SU-DHL-6 (cell line): ENCODE results near the gene STK38L.

Source experiments
- H2AFZ ChIP-seq: fragments of 200-600 bp; sonication (generic); 2 replicates; pipeline ENCODE4 v1.6.1; 2014; ENCODE audit warnings: low read depth, mild to moderate bottlenecking, moderate library complexity, mixed read lengths, antibody characterized with exemption, low read length; ENCODE audit not compliant: severe bottlenecking
- H3F3A ChIP-seq: fragments of 200-600 bp; shearing (Covaris generic); 2 replicates; pipeline ENCODE4 v1.6.0; 2016; ENCODE audit warnings: antibody characterized with exemption, mild to moderate bottlenecking; ENCODE audit not compliant: insufficient read depth
- H3K27ac ChIP-seq: fragments of 200-600 bp; sonication (generic); 2 replicates; pipeline ENCODE4 v1.5.1; 2016; ENCODE audit warnings: low read depth, mild to moderate bottlenecking, low read length, moderate library complexity, mixed read lengths
- H3K27me3 ChIP-seq: fragments of 200-600 bp; sonication (generic), shearing (Covaris generic); 2 replicates; pipeline ENCODE4 v1.6.0; 2014; ENCODE audit warnings: mild to moderate bottlenecking, low read length
- H3K36me3 ChIP-seq: fragments of 200-600 bp; sonication (generic); 2 replicates; pipeline ENCODE4 v1.6.1; 2014; ENCODE audit warnings: mild to moderate bottlenecking, low read length, mixed read lengths
- H3K4me2 ChIP-seq: fragments of 300-600, 200-600 bp; shearing (Covaris generic), sonication (generic); 2 replicates; pipeline ENCODE4 v1.6.0; 2014; ENCODE audit warnings: low read length, low read depth, mild to moderate bottlenecking; ENCODE audit not compliant: poor library complexity, severe bottlenecking
- H3K4me3 ChIP-seq: fragments of 200-600 bp; sonication (generic); 2 replicates; pipeline ENCODE4 v1.5.1; 2014; ENCODE audit warnings: antibody characterized with exemption, low read length, mild to moderate bottlenecking, mixed read lengths; ENCODE audit not compliant: insufficient read depth, poor library complexity, severe bottlenecking
- H3K79me2 ChIP-seq: fragments of 200-600 bp; sonication (generic); 2 replicates; pipeline ENCODE4 v1.6.1; 2014; ENCODE audit warnings: mild to moderate bottlenecking, low read length, moderate library complexity; ENCODE audit not compliant: insufficient read depth
- H3K9ac ChIP-seq: fragments of 200-600 bp; sonication (generic); 2 replicates; pipeline ENCODE4 v1.7.0; 2014; ENCODE audit warnings: mild to moderate bottlenecking, low read length
- H3K9me2 ChIP-seq: fragments of 200-600 bp; sonication (generic); replicated peaks from 2 replicates; pipeline ENCODE4 v1.6.1; 2014; ENCODE audit warnings: low read length; ENCODE audit not compliant: insufficient read depth
- H3K9me3 ChIP-seq: fragments of 200-600 bp; sonication (generic); 2 replicates; pipeline ENCODE4 v1.6.1; 2014; ENCODE audit warnings: low read length, mixed read lengths; ENCODE audit not compliant: insufficient read depth
- H4K20me1 ChIP-seq: fragments of 200-600 bp; sonication (generic); 2 replicates; pipeline ENCODE4 v1.6.1; 2014; ENCODE audit warnings: low read depth, mild to moderate bottlenecking, antibody characterized with exemption, low read length, moderate library complexity, mixed read lengths
- EZH2phosphoT487 ChIP-seq: fragments of 200-600 bp; sonication (generic), shearing (Covaris generic); conservative IDR thresholded peaks from 2 replicates; pipeline ENCODE4 v1.6.1; 2018; ENCODE audit warnings: mild to moderate bottlenecking, antibody characterized with exemption, low read length, moderate library complexity, mixed read lengths
- TF ChIP-seq, protein P1 (sequence below): fragments of 200-600 bp; sonication (generic); IDR thresholded peaks from one replicate; pipeline ENCODE4 v1.5.1; 2017; ENCODE audit warnings: antibody characterized with exemption, mild to moderate bottlenecking, low read length, moderate library complexity; ENCODE audit not compliant: insufficient read depth, poor library complexity, severe bottlenecking

The STK38L gene

DNA sequence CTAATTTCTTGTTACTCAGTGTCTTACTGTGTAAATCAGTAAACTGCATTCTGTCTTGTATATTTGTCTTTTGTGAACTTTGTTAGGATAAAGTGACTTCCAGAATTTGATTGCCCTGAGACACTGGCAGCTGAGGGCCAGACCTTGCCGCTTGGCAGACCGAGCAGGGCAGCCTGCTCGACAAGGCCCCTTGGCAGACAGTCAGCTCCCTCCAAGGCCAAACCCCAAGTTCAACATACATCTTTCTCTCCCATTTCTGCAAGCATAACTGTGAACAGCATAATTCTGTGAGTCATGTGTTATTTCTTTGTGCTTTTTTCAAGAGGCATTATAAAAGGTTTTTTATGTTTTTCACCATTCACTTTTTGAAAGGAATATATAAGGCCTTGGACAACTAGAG lies 49.4 kb downstream of the STK38L start:
- Histone ChIP-seq H3K79me2 (no peaks in the 10 kb centered on the region), H3K27ac (no peak overlapping the region), H4K20me1 (no peaks in the 10 kb centered on the region), H3K4me2 (no peak overlapping the region), H2AFZ (no peak overlapping the region), H3K4me3 (no peak overlapping the region), H3K9me2 (no peaks in the 10 kb centered on the region), H3F3A (no peaks in the 10 kb centered on the region), H3K9ac (no peak overlapping the region), H3K27me3 (no peaks in the 10 kb centered on the region), H3K36me3 (no peaks in the 10 kb centered on the region), H3K9me3 (no peaks in the 10 kb centered on the region)
- TF ChIP-seq, protein P1, sequence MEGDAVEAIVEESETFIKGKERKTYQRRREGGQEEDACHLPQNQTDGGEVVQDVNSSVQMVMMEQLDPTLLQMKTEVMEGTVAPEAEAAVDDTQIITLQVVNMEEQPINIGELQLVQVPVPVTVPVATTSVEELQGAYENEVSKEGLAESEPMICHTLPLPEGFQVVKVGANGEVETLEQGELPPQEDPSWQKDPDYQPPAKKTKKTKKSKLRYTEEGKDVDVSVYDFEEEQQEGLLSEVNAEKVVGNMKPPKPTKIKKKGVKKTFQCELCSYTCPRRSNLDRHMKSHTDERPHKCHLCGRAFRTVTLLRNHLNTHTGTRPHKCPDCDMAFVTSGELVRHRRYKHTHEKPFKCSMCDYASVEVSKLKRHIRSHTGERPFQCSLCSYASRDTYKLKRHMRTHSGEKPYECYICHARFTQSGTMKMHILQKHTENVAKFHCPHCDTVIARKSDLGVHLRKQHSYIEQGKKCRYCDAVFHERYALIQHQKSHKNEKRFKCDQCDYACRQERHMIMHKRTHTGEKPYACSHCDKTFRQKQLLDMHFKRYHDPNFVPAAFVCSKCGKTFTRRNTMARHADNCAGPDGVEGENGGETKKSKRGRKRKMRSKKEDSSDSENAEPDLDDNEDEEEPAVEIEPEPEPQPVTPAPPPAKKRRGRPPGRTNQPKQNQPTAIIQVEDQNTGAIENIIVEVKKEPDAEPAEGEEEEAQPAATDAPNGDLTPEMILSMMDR: no peak
- no peak for TF ChIP-seq EZH2phosphoT487

DNA sequence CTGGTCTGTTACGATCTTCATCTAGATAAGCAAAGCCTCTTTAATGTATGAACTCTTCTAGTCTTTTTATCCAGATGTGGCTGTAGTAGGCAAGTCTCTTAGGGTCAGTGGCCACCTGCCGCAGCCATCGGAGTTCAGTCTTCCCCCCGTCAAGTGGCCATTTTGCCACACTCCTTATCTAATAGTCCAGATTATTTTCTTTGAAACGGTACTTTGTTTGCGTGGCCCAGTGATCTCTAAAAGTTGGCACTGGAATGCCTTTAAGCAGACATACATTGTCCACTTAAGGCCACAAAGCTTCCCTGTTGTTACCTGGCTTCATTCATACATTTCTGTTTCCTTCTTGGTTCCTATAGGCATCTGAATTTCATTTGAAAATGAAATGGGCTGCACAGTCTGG lies 52.6 kb downstream of the STK38L start:
- no peaks in the 10 kb centered on the region for H3K36me3 ChIP-seq
- TF ChIP-seq, protein P1: no peak
- TF ChIP-seq EZH2phosphoT487: no peak
- H3K79me2 ChIP-seq: no peaks in the 10 kb centered on the region
- H3K4me3 ChIP-seq: no peak overlapping the region
- H3K4me2 ChIP-seq: no peak overlapping the region
- no peak overlapping the region for H2AFZ ChIP-seq
- no peaks in the 10 kb centered on the region for H3K27me3 ChIP-seq
- H3K27ac ChIP-seq: no peak overlapping the region
- H3F3A ChIP-seq: no peaks in the 10 kb centered on the region
- H4K20me1 ChIP-seq: no peaks in the 10 kb centered on the region
- H3K9ac ChIP-seq: no peak overlapping the region
- no peaks in the 10 kb centered on the region for H3K9me2 ChIP-seq
- no peaks in the 10 kb centered on the region for H3K9me3 ChIP-seq

DNA sequence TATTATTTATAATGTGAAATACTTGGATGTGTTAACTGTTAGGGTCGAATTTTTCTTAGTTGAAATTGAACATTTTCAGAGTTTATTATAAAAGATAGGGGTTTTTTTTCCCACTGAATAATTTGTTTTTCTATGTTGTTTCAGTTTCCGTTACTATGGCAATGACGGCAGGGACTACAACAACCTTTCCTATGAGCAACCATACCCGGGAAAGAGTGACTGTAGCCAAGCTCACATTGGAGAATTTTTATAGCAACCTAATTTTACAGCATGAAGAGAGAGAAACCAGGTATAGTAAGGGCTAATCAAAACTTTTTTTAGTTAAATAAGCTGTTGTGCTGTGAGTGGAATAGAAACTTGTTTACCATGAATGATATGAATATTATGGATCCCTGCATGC lies 53.5 kb downstream of the STK38L start:
- no peaks in the 10 kb centered on the region for H3K36me3 ChIP-seq
- H3K9ac ChIP-seq: no peak overlapping the region
- TF ChIP-seq EZH2phosphoT487: no peak
- TF ChIP-seq, protein P1: no peak
- no peak overlapping the region for H3K4me3 ChIP-seq
- H3K4me2 ChIP-seq: no peak overlapping the region
- H3K79me2 ChIP-seq: no peaks in the 10 kb centered on the region
- no peaks in the 10 kb centered on the region for H3K9me3 ChIP-seq
- no peak overlapping the region for H2AFZ ChIP-seq
- H3K27me3 ChIP-seq: no peaks in the 10 kb centered on the region
- no peaks in the 10 kb centered on the region for H3F3A ChIP-seq
- H4K20me1 ChIP-seq: no peaks in the 10 kb centered on the region
- H3K9me2 ChIP-seq: no peaks in the 10 kb centered on the region
- no peak overlapping the region for H3K27ac ChIP-seq
